Tibial artery (tissue), 4 donors: ENCODE data around the gene APOBR.
"Not testable (repeated sequence)": the region's sequence is repeated elsewhere in the genome, so short reads cannot be mapped to it uniquely, and the experiment has no call there.

Source experiments
- DNase-seq, 2 donors: peaks; one replicate each; pipeline ENCODE4 v3.0.0-alpha.2; 2019
- H3K27ac ChIP-seq, 2 donors: fragments of 200-600 bp; sonication (generic) in 1 of 2; 1 replicate in 1 of 2; 2 replicates in 1 of 2; pipeline ENCODE4 v1.5.1; 2018 to 2019; ENCODE audit warnings: mild to moderate bottlenecking in 1 of 2
- H3K27me3 ChIP-seq, 2 donors: fragments of 200-600 bp; sonication (generic) in 1 of 2; one replicate each; pipeline versions ENCODE4 v1.5.1 to v1.6.0; 2016 to 2019
- H3K36me3 ChIP-seq, 3 donors: fragments of 200-600 bp; sonication (generic) in 2 of 3; one replicate each; pipeline ENCODE4 v1.5.1; 2016 to 2019; ENCODE audit warnings: mild to moderate bottlenecking in 2 of 3
- H3K4me1 ChIP-seq, 4 donors: fragments of 200-600 bp; sonication (generic) in 2 of 4; 1 replicate in 3 of 4; 2 replicates in 1 of 4; pipeline ENCODE4 v1.5.1; 2016 to 2019
- H3K4me3 ChIP-seq, 2 donors: fragments of 200-600 bp; sonication (generic) in 1 of 2; 1 replicate in 1 of 2; 2 replicates in 1 of 2; pipeline ENCODE4 v1.5.1; 2018 to 2019; ENCODE audit warnings: mild to moderate bottlenecking in 2 of 2
- H3K9me3 ChIP-seq, 3 donors: fragments of 200-600 bp; sonication (generic) in 1 of 3; one replicate each; pipeline ENCODE4 v1.5.1; 2016 to 2019
- intact Hi-C: fragments of 100-400 bp; cut with DNase I; formaldehyde crosslinking; loops from one replicate; pipeline ENCODE4 v1.15.0; 2023; ENCODE audit warnings: low total_unique reads
- TF ChIP-seq, protein P1 (sequence below), 2 experiments: fragments of 200-600 bp in 1 of 2; fragments of 450-650 bp in 1 of 2; IDR thresholded peaks; one replicate each; pipeline ENCODE4 v1.5.1; 2017 to 2019; ENCODE audit warnings: antibody characterized with exemption in 2 of 2, mild to moderate bottlenecking in 1 of 2, moderate library complexity in 1 of 2

APOBR gene

DNA sequence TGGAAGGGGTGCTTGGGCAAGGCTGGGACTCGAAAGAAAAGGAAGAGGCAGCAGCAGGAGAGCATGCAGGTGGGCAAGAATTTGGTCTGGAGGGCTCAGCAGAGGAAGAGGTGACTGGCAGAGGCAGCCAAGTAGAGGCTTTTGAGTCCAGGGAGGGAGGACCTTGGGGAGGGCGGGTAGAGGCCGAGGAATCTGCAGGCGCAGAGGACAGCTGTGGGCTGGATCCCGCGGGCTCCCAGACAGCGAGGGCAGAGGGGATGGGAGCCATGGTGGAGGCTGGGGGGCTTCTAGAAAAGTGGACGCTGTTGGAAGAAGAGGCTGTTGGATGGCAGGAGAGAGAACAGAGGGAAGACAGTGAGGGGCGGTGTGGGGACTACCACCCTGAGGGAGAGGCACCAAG lies 2.9 kb downstream of the APOBR start:
- Histone ChIP-seq H3K27me3 (peaks cover 0 to 4% of the 10 kb centered on the region in 2 donors), H3K4me3 (no peak overlapping the region), H3K27ac (no peak overlapping the region), H3K4me1 (no peaks in the 10 kb centered on the region), H3K36me3 (no peaks in the 10 kb centered on the region), H3K9me3 (no peaks in the 10 kb centered on the region)
- intact Hi-C loops = loop anchor here (10.0 kb wide), 1 partner anchor 283 kb away; the partner anchor contains the start of gene XPO6
- TF ChIP-seq, protein P1, sequence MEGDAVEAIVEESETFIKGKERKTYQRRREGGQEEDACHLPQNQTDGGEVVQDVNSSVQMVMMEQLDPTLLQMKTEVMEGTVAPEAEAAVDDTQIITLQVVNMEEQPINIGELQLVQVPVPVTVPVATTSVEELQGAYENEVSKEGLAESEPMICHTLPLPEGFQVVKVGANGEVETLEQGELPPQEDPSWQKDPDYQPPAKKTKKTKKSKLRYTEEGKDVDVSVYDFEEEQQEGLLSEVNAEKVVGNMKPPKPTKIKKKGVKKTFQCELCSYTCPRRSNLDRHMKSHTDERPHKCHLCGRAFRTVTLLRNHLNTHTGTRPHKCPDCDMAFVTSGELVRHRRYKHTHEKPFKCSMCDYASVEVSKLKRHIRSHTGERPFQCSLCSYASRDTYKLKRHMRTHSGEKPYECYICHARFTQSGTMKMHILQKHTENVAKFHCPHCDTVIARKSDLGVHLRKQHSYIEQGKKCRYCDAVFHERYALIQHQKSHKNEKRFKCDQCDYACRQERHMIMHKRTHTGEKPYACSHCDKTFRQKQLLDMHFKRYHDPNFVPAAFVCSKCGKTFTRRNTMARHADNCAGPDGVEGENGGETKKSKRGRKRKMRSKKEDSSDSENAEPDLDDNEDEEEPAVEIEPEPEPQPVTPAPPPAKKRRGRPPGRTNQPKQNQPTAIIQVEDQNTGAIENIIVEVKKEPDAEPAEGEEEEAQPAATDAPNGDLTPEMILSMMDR (IDR thresholded peaks at IDR 0.05) = no peak
- no peak for DNase-seq

DNA sequence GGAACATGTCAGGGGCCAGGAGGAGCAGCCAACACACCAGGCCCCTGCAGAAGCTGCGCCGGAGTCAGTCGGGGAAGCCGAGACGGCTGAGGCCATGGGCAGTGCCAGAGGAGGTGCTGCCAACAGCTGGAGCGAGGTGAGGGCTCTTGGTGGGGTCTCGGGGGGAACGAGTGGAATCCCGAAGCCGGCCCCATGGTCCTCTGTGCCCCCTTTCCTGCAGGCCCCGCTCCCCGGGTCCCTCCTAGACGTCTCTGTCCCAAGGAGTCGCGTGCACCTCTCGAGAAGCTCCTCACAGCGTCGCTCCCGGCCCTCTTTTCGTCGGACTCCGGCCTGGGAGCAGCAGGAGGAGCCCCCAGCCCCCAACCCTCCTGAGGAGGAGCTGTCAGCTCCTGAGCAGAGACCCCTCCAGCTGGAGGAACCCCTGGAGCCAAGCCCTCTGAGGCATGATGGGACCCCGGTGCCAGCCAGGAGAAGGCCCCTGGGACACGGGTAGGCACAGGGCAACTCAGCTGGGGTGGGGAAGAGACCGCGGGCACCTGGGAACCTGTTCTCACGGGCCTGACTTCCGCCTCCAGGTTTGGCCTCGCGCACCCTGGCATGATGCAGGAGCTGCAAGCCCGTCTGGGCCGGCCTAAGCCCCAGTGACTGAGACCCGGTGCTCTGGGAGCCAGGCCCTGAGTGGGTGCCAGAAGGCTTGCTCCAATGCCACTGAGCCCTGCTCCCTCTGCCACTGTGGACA lies 3.6 kb downstream of the APOBR start:
- Histone ChIP-seq H3K4me1 (no peaks in the 10 kb centered on the region), H3K9me3 (no peaks in the 10 kb centered on the region), H3K36me3 (no peaks in the 10 kb centered on the region), H3K4me3 (no peak overlapping the region), H3K27me3 (peaks cover 0 to 9% of the 10 kb centered on the region in 2 donors), H3K27ac (no peak overlapping the region)
- DNase-seq = no peak
- intact Hi-C loops = loop anchor here (10.0 kb wide), 1 partner anchor 283 kb away; the partner anchor contains the start of gene XPO6
- TF ChIP-seq, protein P1 (IDR thresholded peaks at IDR 0.05) = no peak

DNA sequence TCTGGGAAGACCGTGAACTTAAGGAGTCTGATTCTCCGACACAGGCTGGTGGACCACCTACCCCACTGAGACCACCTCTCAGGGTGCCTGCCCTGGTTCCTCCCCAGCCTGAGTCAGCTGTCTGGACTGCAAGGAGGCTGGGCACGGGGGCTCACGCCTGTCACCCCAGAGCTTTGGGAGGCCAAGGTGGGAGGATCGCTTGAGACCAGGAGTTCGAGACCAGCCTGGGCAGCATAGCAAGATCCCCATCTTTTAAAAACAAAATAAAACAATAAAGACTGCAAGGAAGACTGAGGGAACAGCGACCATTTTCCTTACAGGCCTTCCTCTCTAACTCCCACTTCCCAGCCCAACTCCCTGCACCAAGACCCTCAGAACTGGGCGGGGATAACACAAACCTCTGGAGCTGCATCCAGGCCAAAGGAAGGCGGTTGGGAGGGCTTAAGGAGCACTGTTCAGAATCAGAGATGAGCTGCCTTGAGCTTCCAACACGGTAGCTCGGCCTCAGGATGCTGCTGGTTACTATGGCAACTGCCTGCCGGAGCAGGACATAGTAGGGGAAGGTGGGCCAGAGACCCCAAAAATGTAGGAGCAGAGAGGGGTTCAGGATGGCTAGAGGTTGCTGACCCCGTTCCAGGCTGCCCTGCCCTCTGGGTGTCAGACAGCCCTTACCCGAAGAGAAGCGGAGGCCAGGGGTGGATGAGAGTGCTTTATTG lies 4.4 kb downstream of the APOBR start:
- DNase-seq = no peak
- Histone ChIP-seq H3K4me1 (no peaks in the 10 kb centered on the region), H3K9me3 (no peaks in the 10 kb centered on the region), H3K27me3 (peaks cover 0 to 16% of the 10 kb centered on the region in 2 donors), H3K27ac (no peak overlapping the region), H3K36me3 (no peaks in the 10 kb centered on the region), H3K4me3 (no peak overlapping the region)
- TF ChIP-seq, protein P1 (IDR thresholded peaks at IDR 0.05) = no peak
- intact Hi-C loops = loop anchor here (10.0 kb wide), 1 partner anchor 284 kb away; the partner anchor contains the start of gene XPO6

GRCh38 chr16:28499854-28500253 lies 5.4 kb downstream of the APOBR start:
- Histone ChIP-seq H3K4me3 (no peak overlapping the region), H3K4me1 (peaks cover 0 to under 1% (median 0%) of the 10 kb centered on the region in 4 donors), H3K36me3 (no peaks in the 10 kb centered on the region), H3K27me3 (peaks cover 0 to 18% of the 10 kb centered on the region in 2 donors), H3K9me3 (no peaks in the 10 kb centered on the region), H3K27ac (no peak overlapping the region)
- DNase-seq = no peak
- intact Hi-C loops = loop anchor here (10.0 kb wide), 1 partner anchor 285 kb away; the partner anchor contains the start of gene XPO6
- TF ChIP-seq, protein P1 (IDR thresholded peaks at IDR 0.05) = no peak

DNA sequence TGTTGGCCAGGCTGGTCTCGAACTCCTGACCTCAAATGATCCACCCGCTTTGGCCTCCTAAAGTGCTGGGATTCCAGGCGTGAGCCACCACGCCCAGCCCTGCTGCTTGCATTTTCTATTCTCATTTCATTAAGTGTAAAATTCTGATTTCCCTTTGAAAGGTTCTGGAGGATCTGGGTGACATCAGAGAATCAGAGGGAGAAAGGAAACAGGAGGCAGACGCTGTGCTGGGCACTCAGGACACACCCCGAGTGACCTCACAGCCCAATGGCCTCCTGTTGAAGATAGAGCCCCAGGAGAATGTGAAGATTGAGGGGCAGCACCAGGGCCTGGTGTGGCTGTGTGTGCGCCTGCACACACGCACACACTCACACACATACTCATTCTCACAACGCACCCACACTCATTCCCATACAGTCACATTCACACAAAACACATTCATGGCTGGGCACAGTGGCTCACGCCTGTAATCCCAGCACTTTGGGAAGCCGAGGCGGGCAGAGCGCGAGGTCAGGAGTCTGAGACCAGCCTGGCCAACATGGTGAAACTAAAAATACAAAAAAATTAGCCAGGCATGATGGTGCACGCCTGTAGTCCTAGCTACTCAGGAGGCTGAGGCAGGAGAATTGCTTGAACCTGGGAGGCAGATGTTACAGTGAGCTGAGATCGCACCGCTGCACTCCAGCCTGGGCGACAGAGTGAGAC lies 6.2 kb downstream of the APOBR start:
- H3K4me1 ChIP-seq, H3K4me3 ChIP-seq, DNase-seq, intact Hi-C loops, H3K27ac ChIP-seq, H3K9me3 ChIP-seq, H3K36me3 ChIP-seq: not testable (repeated sequence)
- H3K27me3 ChIP-seq = peaks cover 0 to 18% of the 10 kb centered on the region in 2 donors
